Adrenal gland (tissue), 12 donors: ENCODE data around the gene SMC1B. TPM values are rescaled to one million over a fixed set of nuclear protein-coding genes. Genes with fewer than 3 reads are reported as not detected.
A peak's percentile ranks its signal among the peaks of the same experiment; 100 is the strongest.

Experiments used
- DNase-seq, 7 donors: peaks; one replicate each; pipeline ENCODE4 v3.0.0-alpha.2; 2019 to 2020
- H3K27ac ChIP-seq, 5 donors: fragments of 200-600 bp; sonication (generic) in 4 of 5; 1 replicate in 3 of 5; 2 replicates in 2 of 5; pipeline versions ENCODE4 v1.5.1 to v1.8.0; 2016 to 2020; ENCODE audit warnings: mild to moderate bottlenecking in 1 of 5
- H3K27me3 ChIP-seq: fragments of 200-600 bp; 2 replicates; pipeline ENCODE4 v1.8.0; 2021
- H3K36me3 ChIP-seq, 2 donors: fragments of 200-600 bp; replicated peaks in 1 of 2; 1 replicate in 1 of 2; 2 replicates in 1 of 2; pipeline versions ENCODE4 v1.5.1 to v1.8.0; 2018 to 2022
- H3K4me1 ChIP-seq, 2 donors: fragments of 200-600 bp; replicated peaks in 1 of 2; 1 replicate in 1 of 2; 2 replicates in 1 of 2; pipeline versions ENCODE4 v1.5.1 to v1.8.0; 2018 to 2021
- H3K4me3 ChIP-seq, 4 donors: fragments of 200-600 bp; sonication (generic) in 3 of 4; one replicate each; pipeline ENCODE4 v1.5.1; 2016 to 2018
- H3K9me3 ChIP-seq, 3 donors: fragments of 200-600 bp; sonication (generic) in 1 of 3; replicated peaks in 1 of 3; 1 replicate in 2 of 3; 2 replicates in 1 of 3; pipeline versions ENCODE4 v1.5.1 to v1.8.0; 2016 to 2021
- POLR2A ChIP-seq, 2 donors: fragments of 450-650 bp; IDR thresholded peaks; one replicate each; pipeline ENCODE4 v1.6.1; 2017; ENCODE audit warnings: antibody characterized with exemption in 2 of 2, mild to moderate bottlenecking in 2 of 2, moderate library complexity in 1 of 2
- WGBS, 4 donors: extraction: QIAGEN DNeasy Blood & Tissue Kit in 2 of 4; methylation state at CpG; one replicate each; pipeline versions ENCODE4 v1.1.5 to v1.1.7; 2013 to 2017; 5-methylcytosine and 5-hydroxymethylcytosine counted together
- intact Hi-C, 2 donors: fragments of 100-400 bp; cut with DNase I; formaldehyde crosslinking; loops; one replicate each; pipeline versions ENCODE4 v1.14.1 to v1.15.0; 2022 to 2023
- polyA plus RNA-seq, 3 donors: library from polyadenylated mRNA; stranded (reverse); fragments of 200-250 nt in 2 of 3; fragments of 350-450 nt in 1 of 3; fragmentation: Illumina TruSeq in 1 of 3; extraction: RNeasy Lipid Tissue Mini Kit (QIAGEN cat#74804) in 1 of 3; gene quantifications; one replicate each; pipeline ENCODE4 v1.2.3, GENCODE V29; 2013 to 2014
- total RNA-seq, 9 donors: library from RNA; depleted of rRNA in 4 of 9; stranded (reverse); fragments of >200 nt in 4 of 9; fragments of 120-200 nt in 1 of 9; fragmentation: NEBNext Ultra II Directional in 1 of 9; extraction: Animal tissue kit (Norgen Biotek cat#: 25700) in 1 of 9; gene quantifications; one replicate each; pipeline versions ENCODE4 v1.1.0 to v1.2.4, GENCODE V29; 2013 to 2023
- TF ChIP-seq, protein P1 (sequence below), 6 experiments: fragments of 450-650 bp in 4 of 6; fragments of 200-600 bp in 2 of 6; sonication (generic) in 1 of 6; IDR thresholded peaks; 1 replicate in 5 of 6; 2 replicates in 1 of 6; pipeline versions ENCODE4 v1.5.1 to v1.8.0; 2016 to 2021; ENCODE audit warnings: antibody characterized with exemption in 6 of 6, mild to moderate bottlenecking in 2 of 6, moderate library complexity in 1 of 6
- donor health status: healthy with polysubstance abuse.
- donor health status: Bipolar disorder and iron deficiency.
- donor health status: DM: yes; HTN: yes; CAD: no.
- donor health status: DM: no; HTN: no; CAD: no.
- donor health status: DM: no; HTN: no; CAD: no.
- donor health status: DM: yes; HTN: yes; CAD: no.

SMC1B gene
- total and polyA plus RNA-seq, 12 donors = 0.06 TPM; not detected in 11

DNA sequence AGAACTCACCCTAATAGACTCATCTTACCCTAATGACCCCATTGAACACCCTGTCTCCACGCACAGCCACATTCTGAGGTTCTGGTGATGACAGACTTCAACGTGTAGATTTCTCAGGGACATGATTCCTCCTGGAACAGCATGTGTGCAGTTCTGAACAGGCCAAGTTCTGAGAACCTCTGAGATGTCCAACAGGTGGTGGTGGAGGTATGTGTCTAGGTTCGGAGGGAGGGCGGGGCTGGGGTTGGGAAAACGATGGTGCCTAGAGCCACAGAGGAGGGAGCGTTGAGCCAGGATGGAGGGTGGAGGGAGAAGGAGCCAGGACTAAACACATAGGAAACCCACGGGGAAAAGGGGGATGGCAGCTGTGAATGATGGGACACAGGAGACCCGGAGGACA lies 45.8 kb upstream of the SMC1B start:
- WGBS, 4 donors = 87 to 94% (median 90%) methylated on average over 7 to 8 of the region's 8 CpGs
- Histone ChIP-seq H3K36me3 (no peaks in the 10 kb centered on the region), H3K4me3 (no peak overlapping the region), H3K9me3 (no peaks in the 10 kb centered on the region), H3K27me3 (no peaks in the 10 kb centered on the region), H3K4me1 (no peaks in the 10 kb centered on the region), H3K27ac (peak overlapping the region in 1 of 5 donors; percentile 34)
- TF ChIP-seq, protein P1, sequence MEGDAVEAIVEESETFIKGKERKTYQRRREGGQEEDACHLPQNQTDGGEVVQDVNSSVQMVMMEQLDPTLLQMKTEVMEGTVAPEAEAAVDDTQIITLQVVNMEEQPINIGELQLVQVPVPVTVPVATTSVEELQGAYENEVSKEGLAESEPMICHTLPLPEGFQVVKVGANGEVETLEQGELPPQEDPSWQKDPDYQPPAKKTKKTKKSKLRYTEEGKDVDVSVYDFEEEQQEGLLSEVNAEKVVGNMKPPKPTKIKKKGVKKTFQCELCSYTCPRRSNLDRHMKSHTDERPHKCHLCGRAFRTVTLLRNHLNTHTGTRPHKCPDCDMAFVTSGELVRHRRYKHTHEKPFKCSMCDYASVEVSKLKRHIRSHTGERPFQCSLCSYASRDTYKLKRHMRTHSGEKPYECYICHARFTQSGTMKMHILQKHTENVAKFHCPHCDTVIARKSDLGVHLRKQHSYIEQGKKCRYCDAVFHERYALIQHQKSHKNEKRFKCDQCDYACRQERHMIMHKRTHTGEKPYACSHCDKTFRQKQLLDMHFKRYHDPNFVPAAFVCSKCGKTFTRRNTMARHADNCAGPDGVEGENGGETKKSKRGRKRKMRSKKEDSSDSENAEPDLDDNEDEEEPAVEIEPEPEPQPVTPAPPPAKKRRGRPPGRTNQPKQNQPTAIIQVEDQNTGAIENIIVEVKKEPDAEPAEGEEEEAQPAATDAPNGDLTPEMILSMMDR (IDR thresholded peaks at IDR 0.05) = no peak
- TF ChIP-seq POLR2A (IDR thresholded peaks at IDR 0.05) = no peak
- no peak for DNase-seq
- intact Hi-C loops = no loop called here

DNA sequence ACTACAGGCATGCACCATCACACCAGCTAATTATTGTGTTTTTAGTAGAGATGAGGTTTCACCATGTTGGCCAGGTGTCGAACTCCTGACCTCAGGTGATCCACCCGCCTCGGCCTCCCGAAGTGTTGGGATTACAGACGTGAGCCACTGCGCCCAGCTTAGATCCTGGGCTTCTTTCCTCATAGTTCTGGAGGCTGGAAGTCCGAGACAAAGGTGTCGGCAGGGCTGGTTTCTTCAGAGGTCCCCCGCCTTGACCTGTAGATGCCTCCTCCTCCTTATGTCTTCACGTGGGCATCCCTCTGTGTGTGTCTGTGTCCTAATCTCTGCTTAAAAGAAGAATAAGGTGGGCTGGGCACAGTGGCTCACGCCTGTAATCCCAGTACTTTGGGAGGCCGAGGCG lies 45.1 kb upstream of the SMC1B start:
- no peak for DNase-seq

DNA sequence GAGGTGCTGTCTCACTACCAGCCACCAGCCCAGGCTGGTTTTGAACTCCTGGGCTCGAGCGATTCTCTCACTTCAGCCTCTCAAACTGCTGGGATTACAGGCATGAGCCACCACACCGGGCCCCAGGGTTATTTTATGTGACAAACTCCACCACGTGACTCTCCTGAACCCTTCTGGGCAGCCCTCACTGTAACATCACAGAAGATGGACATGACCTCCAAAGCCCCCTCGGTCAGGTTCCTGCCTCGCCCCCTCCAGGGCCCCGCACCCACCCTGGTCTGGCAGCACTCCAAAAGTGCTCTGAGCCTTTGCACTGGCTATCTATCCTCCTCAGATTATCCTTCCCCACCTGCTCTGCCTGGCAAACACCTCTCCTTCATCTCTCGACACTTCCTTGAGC lies 43.4 kb upstream of the SMC1B start:
- WGBS, 4 donors = 82 to 89% (median 85%) methylated on average over 8 of the region's 8 CpGs
- TF ChIP-seq, protein P1 (IDR thresholded peaks at IDR 0.05) = no peak
- no peak for TF ChIP-seq POLR2A (IDR thresholded peaks at IDR 0.05)
- no peak overlapping the region for H3K27ac ChIP-seq
- no peak for DNase-seq
- no peaks in the 10 kb centered on the region for H3K27me3 ChIP-seq
- no peak overlapping the region for H3K4me3 ChIP-seq
- H3K9me3 ChIP-seq = no peaks in the 10 kb centered on the region
- H3K36me3 ChIP-seq = no peaks in the 10 kb centered on the region
- no peaks in the 10 kb centered on the region for H3K4me1 ChIP-seq
- intact Hi-C loops = no loop called here

More for the DNA sequence above, 45.1 kb upstream of the SMC1B start:
- Histone ChIP-seq H3K4me1 (no peaks in the 10 kb centered on the region), H3K27ac (no peak overlapping the region), H3K36me3 (no peaks in the 10 kb centered on the region), H3K4me3 (no peak overlapping the region), H3K9me3 (no peaks in the 10 kb centered on the region), H3K27me3 (no peaks in the 10 kb centered on the region)
- intact Hi-C loops = no loop called here
- TF ChIP-seq, protein P1 (IDR thresholded peaks at IDR 0.05) = no peak
- TF ChIP-seq POLR2A (IDR thresholded peaks at IDR 0.05) = no peak
- WGBS, 4 donors = 93 to 99% (median 96%) methylated on average over 9 to 13 of the region's 13 CpGs

DNA sequence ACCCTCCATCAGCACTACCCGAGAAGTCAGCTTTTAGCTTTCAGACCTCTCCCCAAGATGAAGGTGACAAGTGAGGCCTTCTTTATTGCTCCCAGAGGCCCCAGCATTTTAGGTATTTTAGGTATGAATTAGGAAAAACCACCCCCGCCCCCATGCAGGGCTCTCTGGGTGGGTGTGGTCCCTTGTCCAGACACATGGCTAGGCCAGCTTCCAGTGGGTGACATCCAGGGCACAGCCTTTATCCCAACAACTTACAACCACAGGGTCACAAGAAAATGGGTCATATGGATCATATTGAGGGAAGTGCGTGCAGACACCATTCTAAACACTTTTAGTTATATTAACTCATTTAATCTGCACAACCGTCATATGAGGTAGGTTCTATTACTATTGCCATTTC lies 42.2 kb upstream of the SMC1B start:
- H3K27me3 ChIP-seq = no peaks in the 10 kb centered on the region
- H3K36me3 ChIP-seq = no peaks in the 10 kb centered on the region
- 76 to 95% (median 88%) methylated on average over 4 of the region's 4 CpGs for WGBS, 4 donors
- intact Hi-C loops = no loop called here
- no peaks in the 10 kb centered on the region for H3K4me1 ChIP-seq
- H3K27ac ChIP-seq = no peak overlapping the region
- TF ChIP-seq, protein P1 (IDR thresholded peaks at IDR 0.05) = no peak
- no peak for TF ChIP-seq POLR2A (IDR thresholded peaks at IDR 0.05)
- H3K4me3 ChIP-seq = no peak overlapping the region
- no peaks in the 10 kb centered on the region for H3K9me3 ChIP-seq
- DNase-seq = no peak
